ENCODE data around the gene FBXL17.

The FBXL17 gene

DNA sequence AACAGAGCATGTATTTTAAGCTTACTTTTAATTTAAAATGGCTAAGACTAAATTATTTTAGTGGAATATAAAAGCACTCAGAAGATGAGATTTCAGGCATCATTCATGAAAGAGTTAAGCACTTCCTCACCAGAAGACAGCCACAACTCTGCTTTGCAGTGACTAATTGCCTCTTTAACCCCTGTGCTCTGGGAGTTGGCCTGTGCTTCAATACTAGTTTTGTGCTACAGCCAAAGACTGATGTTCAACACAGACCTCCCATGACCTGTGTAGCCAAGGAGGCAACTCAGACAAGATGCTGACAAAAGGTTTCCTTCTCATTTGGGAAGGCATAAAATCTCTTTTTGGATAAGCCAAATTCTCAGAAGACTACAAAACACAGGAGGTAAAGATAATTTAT is 353.5 kb downstream of the FBXL17 start:
- ATAC-seq (no peak), DNase-seq (no peak)
- no peaks in the 10 kb centered on the region for H3K9me3 Mint-ChIP-seq

DNA sequence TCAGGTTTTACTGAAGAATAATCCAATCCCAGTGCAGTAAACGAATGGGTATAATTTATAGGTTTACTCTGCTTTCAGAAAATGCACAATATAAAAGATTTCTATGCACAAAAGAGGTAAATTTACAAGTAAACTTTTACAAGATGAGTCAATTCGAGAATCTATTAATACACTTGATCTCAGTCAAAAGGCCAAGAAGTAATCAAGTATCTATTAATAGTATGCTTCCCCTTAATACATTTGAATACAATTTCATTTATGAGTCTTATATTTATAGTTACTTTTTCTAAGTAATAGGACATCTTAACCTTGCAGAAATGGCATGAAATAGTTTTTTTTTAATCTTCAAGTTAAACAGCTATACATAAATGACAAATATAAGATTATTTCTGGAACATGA is 355.9 kb downstream of the FBXL17 start:
- H3K27me3 Mint-ChIP-seq, result no peaks in the 10 kb centered on the region
- ATAC-seq (no peak), DNase-seq (no peak)
- no peaks in the 10 kb centered on the region for H3K9me3 Mint-ChIP-seq
- peak overlapping the region in 1 of 2 donors; percentile 10 for H3K27ac Mint-ChIP-seq
- H3K4me1 Mint-ChIP-seq, result no peaks in the 10 kb centered on the region
- H3K4me3 Mint-ChIP-seq, result no peak overlapping the region

More for the DNA sequence above, 353.5 kb downstream of the FBXL17 start:
- Mint-ChIP-seq H3K27ac (no peak overlapping the region), H3K27me3 (no peaks in the 10 kb centered on the region), H3K4me3 (no peak overlapping the region), H3K4me1 (no peaks in the 10 kb centered on the region)

DNA sequence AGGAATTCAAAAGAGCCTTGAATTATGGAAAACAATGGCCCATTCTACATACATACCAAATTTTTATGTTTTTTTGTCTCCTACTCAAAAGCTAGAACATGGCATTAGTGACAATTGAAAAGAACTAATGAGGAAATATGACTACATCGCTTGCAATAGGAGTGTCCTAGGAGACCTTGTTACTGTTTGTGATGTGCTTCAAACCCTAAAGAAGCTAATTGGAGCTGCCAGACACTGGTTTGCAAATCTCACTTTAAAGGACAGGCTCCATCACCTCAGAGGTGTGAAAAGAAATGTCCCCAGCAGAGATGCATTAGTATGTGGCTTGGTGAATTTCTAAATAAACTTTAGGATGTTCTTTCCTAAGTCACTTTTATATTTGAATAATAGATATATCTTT is 356.9 kb downstream of the FBXL17 start:
- DNase-seq (no peak), ATAC-seq (no peak)
- Mint-ChIP-seq H3K4me3 (no peak overlapping the region), H3K27ac (no peak overlapping the region), H3K4me1 (no peaks in the 10 kb centered on the region), H3K9me3 (no peaks in the 10 kb centered on the region), H3K27me3 (no peaks in the 10 kb centered on the region)

DNA sequence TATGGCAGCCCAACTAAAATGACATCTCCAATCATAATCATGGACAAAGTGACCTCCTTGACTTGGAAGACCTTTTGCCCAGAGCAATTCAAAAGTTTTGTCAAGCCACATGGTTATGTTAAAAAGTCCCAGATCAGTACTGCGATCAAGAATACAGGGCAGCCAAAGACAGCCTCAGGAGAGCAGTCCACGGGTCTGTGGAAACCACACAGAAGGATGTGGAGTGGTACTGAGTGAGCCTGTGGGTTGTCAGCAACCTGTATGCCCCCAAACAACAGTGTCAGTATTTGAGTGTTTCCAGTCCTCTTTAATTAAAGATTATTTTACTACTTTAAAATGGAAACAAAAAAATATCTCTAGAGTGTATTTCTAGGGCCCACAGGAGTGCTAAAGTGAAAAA is 365.8 kb downstream of the FBXL17 start:
- H3K9me3 Mint-ChIP-seq, result no peaks in the 10 kb centered on the region
- no peaks in the 10 kb centered on the region for H3K4me1 Mint-ChIP-seq
- no peak overlapping the region for H3K4me3 Mint-ChIP-seq
- H3K27ac Mint-ChIP-seq, result peak overlapping the region in 1 of 2 donors; percentile 12
- DNase-seq (no peak), ATAC-seq (no peak)
- H3K27me3 Mint-ChIP-seq, result no peaks in the 10 kb centered on the region

DNA sequence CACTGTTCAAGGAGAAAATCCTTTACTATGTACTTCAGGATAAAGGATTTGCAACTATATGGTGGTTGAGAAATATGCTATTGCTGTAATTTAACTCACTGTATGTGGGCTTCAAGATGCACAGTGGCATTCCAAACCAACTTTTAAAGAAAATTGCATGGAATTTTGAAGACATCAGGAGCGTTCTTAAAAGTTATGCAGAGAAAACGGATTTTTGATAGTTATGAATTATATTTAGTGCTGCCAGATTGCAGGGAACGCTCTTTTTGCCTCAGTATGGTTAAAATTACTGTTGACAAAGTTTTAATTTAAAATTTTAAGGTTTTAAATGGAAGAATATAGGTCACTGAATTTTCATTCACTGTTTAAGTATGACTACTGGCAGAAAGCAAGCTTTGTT is 375.1 kb downstream of the FBXL17 start:
- Mint-ChIP-seq H3K4me1 (peaks cover 8% of the 10 kb centered on the region), H3K4me3 (no peak overlapping the region), H3K9me3 (no peaks in the 10 kb centered on the region), H3K27me3 (no peaks in the 10 kb centered on the region), H3K27ac (no peak overlapping the region)
- ATAC-seq, result no peak
- DNase-seq, result no peak

DNA sequence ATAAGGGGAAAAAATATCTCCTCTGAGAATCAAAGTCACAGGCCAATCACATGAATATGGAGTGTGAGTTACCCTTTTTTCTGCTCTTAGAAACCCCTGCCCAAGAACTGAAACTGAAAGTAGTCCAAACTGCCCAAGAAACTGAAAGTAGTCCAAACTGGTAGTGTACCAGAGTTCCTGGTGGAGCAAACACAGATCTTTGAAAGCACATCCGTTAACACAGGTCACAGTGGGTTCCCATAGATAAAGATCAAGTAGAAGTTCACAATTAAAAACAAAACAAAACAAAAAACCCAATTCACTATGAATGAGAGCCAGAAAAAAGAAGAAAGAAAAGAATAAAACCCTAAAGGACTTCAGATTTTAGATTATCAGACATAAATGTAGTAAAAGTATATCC is 378.7 kb downstream of the FBXL17 start:
- H3K27ac Mint-ChIP-seq, result peak overlapping the region; percentile 3 to 56
- DNase-seq (peak in 1 of 2 donors; percentile 11), ATAC-seq (peak; percentile 82)
- H3K4me1 Mint-ChIP-seq, result peaks cover 8% of the 10 kb centered on the region
- H3K9me3 Mint-ChIP-seq, result no peaks in the 10 kb centered on the region
- H3K27me3 Mint-ChIP-seq, result no peaks in the 10 kb centered on the region
- peak overlapping the region; percentile 47 to 68 for H3K4me3 Mint-ChIP-seq

DNA sequence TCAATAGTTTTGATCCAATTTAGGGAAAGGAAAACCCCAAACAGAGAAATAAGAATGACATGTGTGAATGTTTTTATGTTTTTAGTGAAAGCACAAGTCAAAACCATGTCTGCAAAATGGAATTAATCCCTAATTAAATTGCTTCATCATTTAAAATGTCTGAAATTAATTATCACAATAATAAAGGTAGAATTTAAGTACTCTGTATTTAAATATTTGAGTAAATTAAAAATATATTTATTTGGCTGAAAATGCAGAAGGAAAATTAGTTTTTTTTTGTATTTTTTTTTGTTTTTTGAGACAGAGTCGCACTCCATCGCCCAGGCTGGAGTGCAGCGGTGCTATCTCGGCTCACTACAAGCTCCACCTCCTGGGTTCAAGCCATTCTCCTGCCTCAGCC is 380.7 kb downstream of the FBXL17 start:
- H3K9me3 Mint-ChIP-seq, result no peaks in the 10 kb centered on the region
- H3K4me1 Mint-ChIP-seq, result peaks cover 8% of the 10 kb centered on the region
- no peak overlapping the region for H3K27ac Mint-ChIP-seq
- H3K27me3 Mint-ChIP-seq, result no peaks in the 10 kb centered on the region
- H3K4me3 Mint-ChIP-seq, result no peak overlapping the region
- DNase-seq, result no peak
- no peak for ATAC-seq

DNA sequence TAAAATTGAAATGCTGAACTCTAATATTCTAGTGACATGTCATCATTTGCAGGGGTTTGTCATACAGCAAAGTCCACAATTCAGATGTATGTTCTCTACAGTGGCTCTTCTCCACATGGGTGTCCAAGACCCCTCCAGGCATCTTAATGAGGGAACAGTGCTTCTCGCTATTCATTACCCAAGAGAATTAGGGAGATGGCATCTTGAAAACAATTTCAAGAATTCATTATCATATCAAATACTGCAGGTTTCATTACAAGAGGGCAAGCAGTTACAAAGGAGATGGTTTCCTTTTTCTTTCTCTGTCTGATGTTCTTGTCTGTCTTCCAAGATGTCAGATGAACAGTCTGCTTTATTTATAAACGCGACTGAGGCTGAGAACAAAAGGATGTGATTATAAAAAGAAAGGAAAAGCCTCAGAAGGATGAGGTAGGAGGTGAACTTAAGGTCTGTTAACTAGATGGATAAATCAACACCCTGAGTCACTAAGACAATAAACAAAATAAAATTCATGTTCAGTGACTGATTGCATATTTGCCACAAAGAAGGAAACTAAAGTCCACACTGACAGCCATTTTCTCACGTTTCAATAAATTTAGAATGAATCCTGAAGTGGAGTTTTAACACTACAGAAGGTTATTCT is 384.4 kb downstream of the FBXL17 start:
- no peaks in the 10 kb centered on the region for H3K9me3 Mint-ChIP-seq
- DNase-seq (no peak), ATAC-seq (no peak)
- H3K27ac Mint-ChIP-seq, result no peak overlapping the region
- no peaks in the 10 kb centered on the region for H3K4me1 Mint-ChIP-seq
- no peak overlapping the region for H3K4me3 Mint-ChIP-seq
- no peaks in the 10 kb centered on the region for H3K27me3 Mint-ChIP-seq

DNA sequence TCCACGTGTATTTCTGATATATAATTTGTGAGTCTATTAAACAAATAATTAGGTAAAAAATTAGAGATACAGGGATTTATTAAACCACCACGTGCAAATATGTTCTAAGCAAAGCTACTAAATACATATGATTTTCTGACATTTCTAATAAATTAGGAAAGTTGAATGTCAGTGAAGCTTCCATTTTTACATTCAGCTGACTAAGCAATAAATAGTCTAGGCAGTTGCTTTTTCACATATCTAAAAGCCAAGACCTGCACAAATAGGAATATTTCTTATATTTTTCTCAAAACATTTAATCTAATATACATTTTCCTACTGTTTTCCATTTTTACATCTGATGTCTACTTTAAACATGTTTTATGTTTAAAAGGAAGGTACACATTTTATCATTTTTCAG is 388.6 kb downstream of the FBXL17 start:
- H3K9me3 Mint-ChIP-seq, result no peaks in the 10 kb centered on the region
- DNase-seq (no peak), ATAC-seq (no peak)
- H3K27ac Mint-ChIP-seq, result no peak overlapping the region
- H3K4me1 Mint-ChIP-seq, result peaks cover 10% of the 10 kb centered on the region
- no peaks in the 10 kb centered on the region for H3K27me3 Mint-ChIP-seq
- H3K4me3 Mint-ChIP-seq, result no peak overlapping the region

DNA sequence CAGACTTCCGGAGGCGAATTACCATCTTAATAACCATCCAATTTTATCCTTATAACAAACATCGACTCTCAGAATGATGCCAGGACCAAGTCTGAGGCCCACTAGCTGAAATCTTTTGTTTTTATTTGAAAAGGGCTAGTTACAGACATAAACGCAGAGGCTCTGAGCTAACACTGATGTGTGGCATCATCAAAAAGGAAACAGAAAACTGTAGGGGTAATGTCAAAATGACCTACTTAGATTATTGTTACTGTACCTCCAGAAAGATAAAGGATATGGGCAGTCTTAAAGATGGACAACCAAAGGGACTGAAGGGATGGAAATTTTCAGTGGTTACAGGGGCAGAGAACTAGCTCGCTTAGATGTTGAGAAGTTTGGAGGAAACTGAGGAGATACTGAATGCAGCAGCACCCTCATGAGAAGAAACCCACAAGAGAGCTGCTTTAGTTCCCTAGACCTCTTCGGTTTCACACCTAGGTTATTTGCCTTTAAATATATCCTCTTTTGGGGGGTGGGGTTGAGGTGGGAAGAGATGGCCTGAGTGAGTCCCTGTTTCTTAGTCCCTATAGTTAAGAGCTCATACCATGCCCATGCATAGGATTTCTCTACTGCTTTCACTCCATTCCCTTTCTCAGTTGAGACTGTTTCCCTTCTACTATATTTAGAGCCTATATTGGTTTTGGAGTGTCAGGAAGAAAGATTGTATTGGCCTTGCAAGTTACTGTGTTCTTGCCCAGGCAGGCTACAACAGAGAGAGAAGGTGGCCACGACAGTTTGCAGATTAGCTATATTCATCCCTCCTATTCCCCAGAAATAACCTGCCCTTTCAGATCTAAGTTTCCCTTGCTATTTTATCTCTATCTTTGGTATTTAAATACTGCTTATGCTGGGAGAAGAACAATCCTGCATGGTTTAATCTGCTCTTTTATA is 390.8 kb downstream of the FBXL17 start:
- ATAC-seq (no peak), DNase-seq (no peak)
- Mint-ChIP-seq H3K9me3 (no peaks in the 10 kb centered on the region), H3K4me3 (no peak overlapping the region), H3K27me3 (no peaks in the 10 kb centered on the region), H3K27ac (peak overlapping the region in 1 of 2 donors; percentile 15), H3K4me1 (peaks cover 10% of the 10 kb centered on the region)

DNA sequence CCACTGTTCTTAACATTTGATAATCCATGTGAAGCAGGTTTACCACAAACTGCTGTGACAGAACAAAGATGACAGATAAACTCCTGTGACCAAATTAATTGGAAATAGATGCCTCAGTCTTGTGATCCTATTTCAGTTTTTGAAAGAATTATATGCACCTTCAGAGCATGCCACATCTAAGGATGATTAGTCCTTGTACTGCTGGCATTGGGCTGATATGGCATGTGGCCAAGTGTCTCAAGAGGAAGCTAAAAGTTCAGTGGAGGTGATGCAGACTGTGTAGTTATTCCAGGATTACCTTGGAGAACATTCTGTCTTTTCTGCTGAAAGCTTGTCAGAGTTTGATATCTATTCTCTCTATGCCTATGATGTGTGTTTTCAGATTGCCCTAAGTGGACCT is 396.8 kb downstream of the FBXL17 start:
- H3K27ac Mint-ChIP-seq, result no peak overlapping the region
- no peaks in the 10 kb centered on the region for H3K27me3 Mint-ChIP-seq
- DNase-seq (no peak), ATAC-seq (no peak)
- no peaks in the 10 kb centered on the region for H3K9me3 Mint-ChIP-seq
- H3K4me1 Mint-ChIP-seq, result peaks cover 5% of the 10 kb centered on the region
- no peak overlapping the region for H3K4me3 Mint-ChIP-seq

DNA sequence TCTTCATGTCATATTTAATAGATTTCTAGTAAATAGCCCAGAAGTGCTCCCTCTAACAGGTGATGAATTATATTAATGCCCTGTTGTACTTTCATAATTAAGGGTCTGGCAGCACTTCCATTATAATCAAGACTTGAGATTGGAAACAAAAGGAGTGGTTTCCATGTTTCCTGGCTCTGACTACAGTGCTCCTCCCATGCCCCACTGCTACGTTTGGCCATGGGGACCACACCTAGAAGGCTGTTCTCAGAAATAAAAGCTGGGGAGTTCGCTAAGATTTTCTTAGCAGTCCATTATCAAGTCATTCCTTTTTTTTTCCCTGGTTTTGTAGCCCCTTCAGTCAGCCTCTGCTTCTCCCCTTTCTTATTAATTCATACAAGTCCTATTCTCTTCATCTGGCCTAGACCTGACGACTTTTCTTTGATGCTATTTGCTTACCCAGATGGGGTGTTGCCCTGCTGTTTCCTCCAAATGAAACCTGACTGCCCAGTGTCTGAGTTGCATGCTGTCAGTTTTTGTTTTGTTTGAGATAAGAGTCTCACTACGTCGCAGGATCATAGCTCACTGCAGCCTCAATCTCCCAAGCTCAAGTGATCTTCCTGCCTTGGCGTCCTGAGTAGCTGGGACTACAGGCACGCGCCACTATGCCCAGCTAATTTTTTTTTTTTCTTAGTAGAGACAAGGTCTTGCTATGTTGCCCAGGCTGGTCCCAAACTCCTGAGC is 399.0 kb downstream of the FBXL17 start:
- Mint-ChIP-seq H3K4me3 (no peak overlapping the region), H3K4me1 (peaks cover 5% of the 10 kb centered on the region), H3K27me3 (no peaks in the 10 kb centered on the region), H3K9me3 (no peaks in the 10 kb centered on the region), H3K27ac (no peak overlapping the region)
- ATAC-seq, result no peak
- DNase-seq, result no peak

DNA sequence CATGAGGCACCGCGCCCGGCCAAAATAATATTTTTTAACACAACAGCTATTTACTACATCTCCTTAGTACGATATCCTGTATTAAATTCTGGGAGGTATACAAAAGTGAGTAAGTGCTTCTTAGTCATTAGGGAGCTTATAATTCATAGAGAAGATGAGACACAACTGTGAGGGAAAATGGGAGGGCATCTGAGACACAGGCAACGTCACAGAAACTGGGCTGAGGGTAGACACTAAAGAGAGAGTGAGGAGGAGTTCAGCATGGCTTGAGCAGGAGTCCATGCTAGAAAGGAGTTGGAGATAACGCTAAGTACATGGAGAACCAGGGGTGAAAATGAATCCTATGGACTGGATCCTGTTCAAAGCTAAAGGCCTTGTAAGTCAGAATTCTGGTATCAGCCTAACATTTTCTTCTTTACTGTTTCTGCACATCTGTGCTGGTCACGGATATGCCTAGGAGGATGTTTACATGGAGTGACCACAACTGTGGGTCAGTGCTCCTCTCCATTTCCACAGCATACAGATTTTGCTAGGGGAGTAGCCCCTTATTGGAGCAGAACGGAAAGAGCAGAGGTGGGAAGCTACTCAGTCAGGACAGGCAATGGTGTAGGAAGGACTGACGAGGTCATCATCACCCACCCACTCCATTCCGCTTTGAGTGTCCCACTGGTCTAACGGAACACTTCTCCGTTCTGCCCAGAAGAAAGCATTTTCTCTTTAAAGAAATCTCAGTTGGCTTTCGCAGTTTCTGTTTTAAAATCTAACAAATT is 400.8 kb downstream of the FBXL17 start:
- H3K4me1 Mint-ChIP-seq, result peaks cover 5% of the 10 kb centered on the region
- H3K9me3 Mint-ChIP-seq, result no peaks in the 10 kb centered on the region
- ATAC-seq (no peak), DNase-seq (no peak)
- H3K27me3 Mint-ChIP-seq, result no peaks in the 10 kb centered on the region
- no peak overlapping the region for H3K4me3 Mint-ChIP-seq
- no peak overlapping the region for H3K27ac Mint-ChIP-seq

DNA sequence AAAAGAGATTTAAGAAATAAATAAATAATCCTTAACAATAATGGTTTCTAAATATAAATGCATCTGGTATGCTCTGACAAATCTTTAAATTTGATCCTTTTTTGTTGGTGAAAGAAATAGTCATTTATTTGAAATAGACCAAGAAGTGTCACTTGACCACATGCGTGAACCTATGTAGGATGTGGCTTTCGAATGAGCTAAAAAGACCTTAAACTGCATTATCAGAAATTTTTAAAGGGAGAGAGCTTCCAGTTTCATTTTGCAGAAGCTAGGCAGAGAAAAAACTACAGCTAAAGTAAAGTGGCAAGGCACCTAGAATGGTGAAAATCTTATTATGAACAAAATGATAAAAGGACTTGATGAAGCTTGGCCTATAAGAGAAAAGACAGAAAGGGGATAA is 402.0 kb downstream of the FBXL17 start:
- H3K27ac Mint-ChIP-seq, result no peak overlapping the region
- no peaks in the 10 kb centered on the region for H3K27me3 Mint-ChIP-seq
- DNase-seq (no peak), ATAC-seq (peak; percentile 56)
- no peaks in the 10 kb centered on the region for H3K9me3 Mint-ChIP-seq
- peaks cover 5% of the 10 kb centered on the region for H3K4me1 Mint-ChIP-seq
- no peak overlapping the region for H3K4me3 Mint-ChIP-seq

DNA sequence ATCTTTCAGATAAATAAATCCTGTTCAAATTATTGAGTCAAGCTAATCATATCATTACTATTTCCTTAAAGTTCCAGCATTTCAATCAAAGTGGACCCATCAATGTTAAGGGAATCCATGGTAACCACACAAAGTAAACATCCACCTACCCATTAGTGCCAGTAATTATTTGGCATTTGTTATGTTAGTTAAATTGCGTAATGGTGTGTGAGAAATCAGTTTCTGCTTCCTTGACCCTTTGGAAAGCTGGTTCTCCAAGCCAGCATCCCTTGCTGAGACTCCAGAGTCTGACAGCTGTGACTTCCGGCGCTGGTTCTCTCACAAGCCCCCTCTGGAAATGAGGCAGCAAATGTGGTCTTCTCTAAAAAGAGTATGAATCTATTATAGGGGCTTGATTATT is 402.6 kb downstream of the FBXL17 start:
- no peaks in the 10 kb centered on the region for H3K27me3 Mint-ChIP-seq
- ATAC-seq, result no peak

More for the DNA sequence above, 402.6 kb downstream of the FBXL17 start:
- Mint-ChIP-seq H3K4me1 (peaks cover 5% of the 10 kb centered on the region), H3K9me3 (no peaks in the 10 kb centered on the region), H3K27ac (no peak overlapping the region), H3K4me3 (no peak overlapping the region)
- DNase-seq, result no peak
